KMS-11 (cell line): ENCODE measurements around the gene FBLIM1.

ENCODE experiments used
- H2AFZ ChIP-seq: fragments of 200-600 bp; sonication (generic); 2 replicates; pipeline ENCODE4 v1.6.1; 2016; ENCODE audit warnings: antibody characterized with exemption, mixed run types, low read depth
- H3K27ac ChIP-seq: fragments of 200-600 bp; sonication (generic); 2 replicates; pipeline ENCODE4 v1.6.1; 2016; ENCODE audit warnings: mild to moderate bottlenecking, mixed run types
- H3K27me3 ChIP-seq: fragments of 200-600 bp; sonication (generic); 2 replicates; pipeline ENCODE4 v1.6.1; 2017; ENCODE audit warnings: mild to moderate bottlenecking, low read depth, mixed run types, moderate library complexity; ENCODE audit not compliant: insufficient read depth
- H3K36me3 ChIP-seq: fragments of 200-600 bp; sonication (generic); 2 replicates; pipeline ENCODE4 v1.6.1; 2017; ENCODE audit warnings: mild to moderate bottlenecking, mixed run types; ENCODE audit not compliant: insufficient read depth
- H3K4me1 ChIP-seq: fragments of 200-600 bp; sonication (generic); 2 replicates; pipeline ENCODE4 v1.6.1; 2016; ENCODE audit warnings: mild to moderate bottlenecking, low read depth, mixed run types; ENCODE audit not compliant: poor library complexity, severe bottlenecking
- H3K4me2 ChIP-seq: fragments of 200-600 bp; sonication (generic); 2 replicates; pipeline ENCODE4 v1.7.0; 2016; ENCODE audit warnings: mild to moderate bottlenecking, mixed run types
- H3K4me3 ChIP-seq: fragments of 200-600 bp; sonication (generic); IDR thresholded peaks from 2 replicates; pipeline ENCODE4 v1.6.1; 2017; ENCODE audit warnings: low read depth, low read length, mixed read lengths; ENCODE audit not compliant: insufficient read depth
- H3K79me2 ChIP-seq: fragments of 200-600 bp; sonication (generic); 2 replicates; pipeline ENCODE4 v1.6.1; 2016; ENCODE audit warnings: low read depth, mixed run types; ENCODE audit not compliant: insufficient read depth
- H3K9ac ChIP-seq: fragments of 200-600 bp; sonication (generic); 2 replicates; pipeline ENCODE4 v1.6.1; 2016; ENCODE audit warnings: mild to moderate bottlenecking, mixed run types
- H4K20me1 ChIP-seq: fragments of 200-600 bp; sonication (generic); 2 replicates; pipeline ENCODE4 v1.6.1; 2016; ENCODE audit warnings: mild to moderate bottlenecking, mixed run types; ENCODE audit not compliant: insufficient read depth
- TF ChIP-seq, protein P1 (sequence below): fragments of 200-600 bp; sonication (generic); conservative IDR thresholded peaks from 2 replicates; pipeline ENCODE4 v1.6.1; 2017; ENCODE audit warnings: low read depth, mild to moderate bottlenecking, antibody characterized with exemption, low read length, moderate library complexity, mixed read lengths

Gene FBLIM1

DNA sequence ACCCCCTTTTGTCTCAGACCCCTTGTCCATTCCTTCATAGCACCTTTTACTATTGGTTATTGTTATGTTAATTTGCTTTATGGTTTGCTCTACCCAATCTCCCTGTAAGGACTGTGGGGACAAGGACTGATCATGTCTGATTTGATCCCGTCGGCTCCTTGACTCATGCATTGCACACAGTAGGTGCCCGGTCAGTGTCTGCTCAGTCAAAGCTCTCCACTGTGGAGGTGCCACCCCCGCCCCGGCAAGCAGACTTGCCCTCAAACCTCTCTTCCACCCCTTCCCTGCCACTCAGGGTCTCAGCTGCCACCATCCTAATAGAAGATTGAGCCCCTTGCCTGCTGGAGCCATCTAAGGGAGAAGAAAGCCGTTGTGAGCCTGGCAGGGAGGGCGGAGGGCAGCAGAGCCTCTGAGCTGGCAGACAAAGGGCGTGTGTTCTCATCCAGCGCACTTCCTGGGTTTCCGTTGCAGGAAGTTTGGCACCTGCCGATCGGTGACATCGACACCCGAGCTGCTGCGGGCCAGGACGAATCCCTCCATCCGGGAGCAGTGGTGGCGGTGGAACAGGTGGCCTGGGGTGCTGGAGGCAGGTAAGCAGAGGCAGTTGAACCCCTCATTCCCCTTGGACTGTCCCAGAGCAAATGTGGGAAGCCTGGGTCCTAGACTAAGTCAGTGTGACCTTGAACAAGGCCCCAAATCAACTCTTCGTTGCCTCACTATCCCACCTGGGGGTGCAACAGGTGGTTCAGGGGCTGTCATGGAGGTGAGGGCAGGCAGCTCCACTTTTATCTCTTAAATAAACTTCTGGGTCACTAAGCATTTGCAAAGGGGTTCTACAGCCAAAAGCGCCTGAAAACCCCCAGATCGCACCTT is 2.2 kb upstream of the FBLIM1 start:
- Histone ChIP-seq H3K36me3 (no peaks in the 10 kb centered on the region), H3K4me2 (no peak overlapping the region), H4K20me1 (no peaks in the 10 kb centered on the region), H3K27ac (no peak overlapping the region), H3K4me3 (no peak overlapping the region), H3K27me3 (peaks cover 36% of the 10 kb centered on the region), H3K9ac (no peak overlapping the region), H3K4me1 (no peaks in the 10 kb centered on the region), H3K79me2 (no peaks in the 10 kb centered on the region), H2AFZ (no peak overlapping the region)
- TF ChIP-seq, protein P1, sequence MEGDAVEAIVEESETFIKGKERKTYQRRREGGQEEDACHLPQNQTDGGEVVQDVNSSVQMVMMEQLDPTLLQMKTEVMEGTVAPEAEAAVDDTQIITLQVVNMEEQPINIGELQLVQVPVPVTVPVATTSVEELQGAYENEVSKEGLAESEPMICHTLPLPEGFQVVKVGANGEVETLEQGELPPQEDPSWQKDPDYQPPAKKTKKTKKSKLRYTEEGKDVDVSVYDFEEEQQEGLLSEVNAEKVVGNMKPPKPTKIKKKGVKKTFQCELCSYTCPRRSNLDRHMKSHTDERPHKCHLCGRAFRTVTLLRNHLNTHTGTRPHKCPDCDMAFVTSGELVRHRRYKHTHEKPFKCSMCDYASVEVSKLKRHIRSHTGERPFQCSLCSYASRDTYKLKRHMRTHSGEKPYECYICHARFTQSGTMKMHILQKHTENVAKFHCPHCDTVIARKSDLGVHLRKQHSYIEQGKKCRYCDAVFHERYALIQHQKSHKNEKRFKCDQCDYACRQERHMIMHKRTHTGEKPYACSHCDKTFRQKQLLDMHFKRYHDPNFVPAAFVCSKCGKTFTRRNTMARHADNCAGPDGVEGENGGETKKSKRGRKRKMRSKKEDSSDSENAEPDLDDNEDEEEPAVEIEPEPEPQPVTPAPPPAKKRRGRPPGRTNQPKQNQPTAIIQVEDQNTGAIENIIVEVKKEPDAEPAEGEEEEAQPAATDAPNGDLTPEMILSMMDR: no peak

DNA sequence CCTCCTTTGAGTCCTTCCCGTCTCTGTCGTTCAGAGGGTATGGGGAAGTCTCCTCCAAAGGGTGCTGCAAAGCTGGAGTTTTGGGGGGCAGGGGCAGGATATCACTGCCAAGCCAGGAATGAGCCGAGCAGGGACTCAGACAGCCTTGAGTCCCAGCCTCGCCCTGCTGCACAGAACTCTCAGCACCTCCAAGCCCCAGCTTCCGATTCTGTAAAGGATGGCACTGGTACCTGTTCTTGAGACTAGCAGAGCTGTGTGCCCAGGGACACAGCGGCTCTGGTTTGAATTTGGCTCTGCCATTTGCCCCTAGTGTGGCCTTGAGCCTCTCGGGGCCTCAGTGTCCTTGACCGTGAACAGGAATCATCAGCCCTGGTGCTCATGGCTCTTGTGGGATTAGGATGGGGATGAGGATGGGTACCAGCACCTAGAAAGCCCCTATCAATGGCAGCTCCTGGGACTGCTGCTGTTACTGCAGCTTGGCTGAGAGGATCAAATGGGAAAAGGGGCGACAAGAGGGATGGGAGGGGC is 1.5 kb upstream of the FBLIM1 start:
- TF ChIP-seq, protein P1: no peak
- Histone ChIP-seq H3K27me3 (peaks cover 35% of the 10 kb centered on the region), H4K20me1 (no peaks in the 10 kb centered on the region), H3K27ac (no peak overlapping the region), H2AFZ (no peak overlapping the region), H3K4me3 (no peak overlapping the region), H3K4me2 (no peak overlapping the region), H3K36me3 (no peaks in the 10 kb centered on the region), H3K4me1 (no peaks in the 10 kb centered on the region), H3K79me2 (no peaks in the 10 kb centered on the region), H3K9ac (no peak overlapping the region)

DNA sequence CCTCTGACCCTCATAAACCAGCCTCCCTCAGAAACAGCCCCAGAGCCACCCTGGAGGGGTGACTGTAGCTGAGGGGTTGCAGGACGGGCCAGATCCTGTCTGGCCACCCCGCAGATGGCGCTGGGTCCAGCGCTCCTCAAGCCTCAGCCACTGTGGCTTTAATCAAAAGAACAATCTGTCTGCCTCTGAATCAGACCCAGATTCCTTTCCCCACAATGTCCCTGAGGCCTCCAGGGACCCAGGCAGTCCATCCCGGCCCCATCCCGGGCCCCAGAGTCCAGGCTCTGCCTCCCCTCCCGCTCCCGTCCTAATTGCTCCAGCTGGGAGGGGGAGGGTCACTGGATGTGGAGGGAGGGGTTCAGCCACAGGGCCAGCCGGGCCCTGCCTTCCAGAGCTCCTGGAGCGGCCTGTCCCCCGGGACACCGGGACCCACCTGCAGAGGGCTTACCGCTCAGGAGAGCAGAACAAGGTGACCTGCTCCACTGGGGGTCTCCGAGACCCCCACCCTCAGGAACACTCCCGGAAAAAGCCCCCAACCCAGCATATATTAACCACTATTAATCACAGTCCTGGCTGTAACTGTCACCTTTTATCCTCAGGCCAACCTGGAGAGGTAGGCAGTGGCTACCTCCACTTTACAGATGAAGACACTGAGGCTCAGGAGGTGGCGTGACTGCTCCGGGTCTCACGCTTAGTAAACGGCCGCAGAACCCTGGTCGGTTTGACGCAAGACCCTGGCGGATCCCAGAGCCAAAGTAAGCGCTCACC is 836 bp upstream of the FBLIM1 start:
- Histone ChIP-seq H3K9ac (no peak overlapping the region), H4K20me1 (no peaks in the 10 kb centered on the region), H3K27ac (no peak overlapping the region), H3K4me2 (no peak overlapping the region), H3K36me3 (no peaks in the 10 kb centered on the region), H3K27me3 (peaks cover 33% of the 10 kb centered on the region), H2AFZ (no peak overlapping the region), H3K79me2 (no peaks in the 10 kb centered on the region), H3K4me1 (no peaks in the 10 kb centered on the region), H3K4me3 (no peak overlapping the region)
- TF ChIP-seq, protein P1: no peak

- no peak overlapping the region for H3K4me2 ChIP-seq
Observed at GRCh38 chr1:15758953-15759661, 512 bp downstream of the FBLIM1 start.

More at GRCh38 chr1:15758953-15759661, 512 bp downstream of the FBLIM1 start:
- H3K27me3 ChIP-seq: peaks cover 33% of the 10 kb centered on the region
- no peaks in the 10 kb centered on the region for H3K36me3 ChIP-seq
- H2AFZ ChIP-seq: no peak overlapping the region
- no peak overlapping the region for H3K27ac ChIP-seq
- no peaks in the 10 kb centered on the region for H4K20me1 ChIP-seq
- no peak overlapping the region for H3K9ac ChIP-seq
- no peak overlapping the region for H3K4me3 ChIP-seq
- TF ChIP-seq, protein P1: no peak
- no peaks in the 10 kb centered on the region for H3K4me1 ChIP-seq
- H3K79me2 ChIP-seq: no peaks in the 10 kb centered on the region
